ENCODE results near the gene GNAS. TPM values are rescaled to one million over a fixed set of nuclear protein-coding genes. Genes with fewer than 3 reads are reported as not detected.

The GNAS gene
- total and polyA plus RNA-seq, 10 of the 15 experiments (the other 5 are each of a cell fraction or from before 2014, with no cell fraction given) = 209 to 950 (median 394) TPM

DNA sequence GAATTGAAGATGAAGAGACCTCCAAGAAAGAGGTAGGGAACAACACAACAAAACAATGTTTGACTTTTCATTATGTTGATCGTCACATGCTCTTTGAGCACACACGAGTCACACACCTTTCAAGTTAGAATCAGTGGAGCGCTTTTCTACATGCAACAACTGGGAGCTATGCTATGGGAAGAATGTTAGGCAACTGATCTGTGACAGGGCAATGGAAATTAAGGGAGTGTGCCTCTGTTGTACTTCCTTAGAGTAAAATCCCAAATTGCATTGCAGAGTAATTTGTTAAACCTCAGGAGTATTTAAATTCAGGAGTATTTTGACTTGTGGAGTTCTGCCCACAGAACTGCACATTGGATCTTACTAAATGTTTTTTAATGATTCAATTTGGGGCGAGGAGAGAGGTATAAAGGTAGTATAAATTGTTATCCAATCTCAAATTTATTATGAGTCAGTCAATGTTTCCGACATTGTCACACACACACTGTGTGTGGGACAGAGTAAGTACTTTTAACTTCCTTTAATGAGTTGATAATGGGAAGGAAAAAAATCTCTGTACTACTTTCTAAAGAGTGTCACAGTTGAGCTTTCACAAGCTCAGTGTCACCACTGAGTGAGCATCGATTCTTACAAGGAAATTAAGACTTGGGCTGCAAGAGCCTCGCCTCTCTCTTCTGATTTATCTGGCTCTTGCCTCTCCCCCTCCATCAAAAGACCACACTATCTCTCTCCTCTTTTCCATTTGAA lies 10.7 kb downstream of the GNAS start:
- ChIA-PET SMC1A (ENCODE audit: uncharacterized antibody, unreplicated experiment) (interaction anchor here (0.6 to 3.9 kb wide), 6 partner anchors 204 to 385 kb away, joined by 3 to 13 read pairs (median 4); no protein-coding TSS in a partner anchor), CTCF (interaction anchor here (0.7 to 2.9 kb wide), 9 partner anchors 12 to 632 kb away, joined by 3 to 19 read pairs (median 3); partner anchors contain the start of gene GNAS-AS1), POLR2A (no interaction called here), RAD21 (ENCODE audit: unreplicated experiment) (interaction anchor here (0.7 to 1.1 kb wide), 2 partner anchors 11 to 44 kb away, joined by 3 read pairs; no protein-coding TSS in a partner anchor)
- no peak overlapping the region for H3K27ac ChIP-seq (ENCODE audit: control insufficient read depth, insufficient read depth)
- H3K27me3 ChIP-seq (replicated peaks in 1 of 2; ENCODE audit: control insufficient read depth in 2 of 2, insufficient read depth in 2 of 2, low read length in 1 of 2) = no peaks in the 10 kb centered on the region
- intact Hi-C loops (cut with micrococcal nuclease; ENCODE audit: unreplicated experiment) = loop anchor here (5.0 kb wide), 1 partner anchor 224 kb away; no protein-coding TSS in a partner anchor
- ATAC-seq (no peak), FAIRE-seq (no peak), DNase-seq (ENCODE audit: low read depth, low spot score) (no peak)
- no peak for TF ChIP-seq PBX3 (IDR thresholded peaks at IDR 0.05; ENCODE audit: insufficient replicate concordance, low read depth, low read length)
- H3K4me3 ChIP-seq = no peak overlapping the region
- H3K79me2 ChIP-seq (ENCODE audit: control insufficient read depth, insufficient read depth, low read length) = no peaks in the 10 kb centered on the region
- H3K4me1 ChIP-seq (ENCODE audit: control insufficient read depth, insufficient read depth, low read length) = no peaks in the 10 kb centered on the region
- no TSS peak for BruUV-seq (replicated peaks)
- in situ Hi-C loops (cut with MboI) = loop anchor here (10.0 kb wide), 1 partner anchor 632 kb away; no protein-coding TSS in a partner anchor
- no peak overlapping the region for H2AFZ ChIP-seq (ENCODE audit: control insufficient read depth, low read depth, low read length)
- H3K4me2 ChIP-seq (ENCODE audit: control insufficient read depth, insufficient read depth) = no peak overlapping the region
- H3K9me3 ChIP-seq (replicated peaks; ENCODE audit: control insufficient read depth, insufficient read depth, low read length) = no peaks in the 10 kb centered on the region
- H3K9ac ChIP-seq (ENCODE audit: control insufficient read depth, insufficient read depth, low read length) = no peak overlapping the region
- H4K20me1 ChIP-seq (ENCODE audit: control insufficient read depth, insufficient read depth) = no peaks in the 10 kb centered on the region
- no peaks in the 10 kb centered on the region for H3K36me3 ChIP-seq (ENCODE audit: control insufficient read depth in 2 of 2, insufficient read depth in 2 of 2, low read length in 1 of 2)
- 39% methylated on average over 7 of the region's 7 CpGs for WGBS (ENCODE audit: insufficient coverage, insufficient replicate concordance, low lambda C conversion rate, missing lambda C conversion rate)

- ChIA-PET POLR2A (no interaction called here), RAD21 (ENCODE audit: unreplicated experiment) (interaction anchor here (1.5 kb wide), 1 partner anchor 632 kb away, joined by 4 read pairs; no protein-coding TSS in a partner anchor)
- 0% methylated on average over 2 of the region's 2 CpGs for WGBS (ENCODE audit: insufficient coverage, insufficient replicate concordance, low lambda C conversion rate, missing lambda C conversion rate)
- TF ChIP-seq, protein P1, sequence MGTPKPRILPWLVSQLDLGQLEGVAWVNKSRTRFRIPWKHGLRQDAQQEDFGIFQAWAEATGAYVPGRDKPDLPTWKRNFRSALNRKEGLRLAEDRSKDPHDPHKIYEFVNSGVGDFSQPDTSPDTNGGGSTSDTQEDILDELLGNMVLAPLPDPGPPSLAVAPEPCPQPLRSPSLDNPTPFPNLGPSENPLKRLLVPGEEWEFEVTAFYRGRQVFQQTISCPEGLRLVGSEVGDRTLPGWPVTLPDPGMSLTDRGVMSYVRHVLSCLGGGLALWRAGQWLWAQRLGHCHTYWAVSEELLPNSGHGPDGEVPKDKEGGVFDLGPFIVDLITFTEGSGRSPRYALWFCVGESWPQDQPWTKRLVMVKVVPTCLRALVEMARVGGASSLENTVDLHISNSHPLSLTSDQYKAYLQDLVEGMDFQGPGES (IDR thresholded peaks at IDR 0.05) = no peak
- TF ChIP-seq SMC3 (IDR thresholded peaks at IDR 0.05; ENCODE audit: borderline replicate concordance, low read length) (peak; percentile 59), MYB (IDR thresholded peaks at IDR 0.05; ENCODE audit: borderline replicate concordance, low read depth, low read length) (no peak), ZNF274 (IDR thresholded peaks at IDR 0.05; ENCODE audit: insufficient read depth, insufficient read length) (no peak), EP300 (IDR thresholded peaks at IDR 0.05; ENCODE audit: borderline replicate concordance in 1 of 2, control insufficient read depth in 1 of 2, low read depth in 2 of 2, low read length in 2 of 2) (no peak), MEF2A (IDR thresholded peaks at IDR 0.05; ENCODE audit: insufficient read depth, low read depth, low read length) (no peak), BCL11A (IDR thresholded peaks at IDR 0.05; ENCODE audit: low read depth, low read length) (no peak)
- TF ChIP-seq, protein P2, sequence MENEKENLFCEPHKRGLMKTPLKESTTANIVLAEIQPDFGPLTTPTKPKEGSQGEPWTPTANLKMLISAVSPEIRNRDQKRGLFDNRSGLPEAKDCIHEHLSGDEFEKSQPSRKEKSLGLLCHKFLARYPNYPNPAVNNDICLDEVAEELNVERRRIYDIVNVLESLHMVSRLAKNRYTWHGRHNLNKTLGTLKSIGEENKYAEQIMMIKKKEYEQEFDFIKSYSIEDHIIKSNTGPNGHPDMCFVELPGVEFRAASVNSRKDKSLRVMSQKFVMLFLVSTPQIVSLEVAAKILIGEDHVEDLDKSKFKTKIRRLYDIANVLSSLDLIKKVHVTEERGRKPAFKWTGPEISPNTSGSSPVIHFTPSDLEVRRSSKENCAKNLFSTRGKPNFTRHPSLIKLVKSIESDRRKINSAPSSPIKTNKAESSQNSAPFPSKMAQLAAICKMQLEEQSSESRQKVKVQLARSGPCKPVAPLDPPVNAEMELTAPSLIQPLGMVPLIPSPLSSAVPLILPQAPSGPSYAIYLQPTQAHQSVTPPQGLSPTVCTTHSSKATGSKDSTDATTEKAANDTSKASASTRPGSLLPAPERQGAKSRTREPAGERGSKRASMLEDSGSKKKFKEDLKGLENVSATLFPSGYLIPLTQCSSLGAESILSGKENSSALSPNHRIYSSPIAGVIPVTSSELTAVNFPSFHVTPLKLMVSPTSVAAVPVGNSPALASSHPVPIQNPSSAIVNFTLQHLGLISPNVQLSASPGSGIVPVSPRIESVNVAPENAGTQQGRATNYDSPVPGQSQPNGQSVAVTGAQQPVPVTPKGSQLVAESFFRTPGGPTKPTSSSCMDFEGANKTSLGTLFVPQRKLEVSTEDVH (IDR thresholded peaks at IDR 0.05; ENCODE audit: low read depth, partially characterized antibody) = no peak
Observed at GRCh38 chr20:58864346-58864745, 11.8 kb downstream of the GNAS start.

More at GRCh38 chr20:58864346-58864745, 11.8 kb downstream of the GNAS start:
- Histone ChIP-seq H3K9ac (ENCODE audit: control insufficient read depth, insufficient read depth, low read length) (no peak overlapping the region), H3K4me1 (ENCODE audit: control insufficient read depth, insufficient read depth, low read length) (no peaks in the 10 kb centered on the region), H3K27me3 (replicated peaks in 1 of 2; ENCODE audit: control insufficient read depth in 2 of 2, insufficient read depth in 2 of 2, low read length in 1 of 2) (no peaks in the 10 kb centered on the region), H3K9me3 (replicated peaks; ENCODE audit: control insufficient read depth, insufficient read depth, low read length) (no peaks in the 10 kb centered on the region), H3K36me3 (ENCODE audit: control insufficient read depth in 2 of 2, insufficient read depth in 2 of 2, low read length in 1 of 2) (no peaks in the 10 kb centered on the region), H3K27ac (ENCODE audit: control insufficient read depth, insufficient read depth) (no peak overlapping the region), H3K79me2 (ENCODE audit: control insufficient read depth, insufficient read depth, low read length) (no peaks in the 10 kb centered on the region), H3K4me2 (ENCODE audit: control insufficient read depth, insufficient read depth) (no peak overlapping the region), H3K4me3 (no peak overlapping the region), H2AFZ (ENCODE audit: control insufficient read depth, low read depth, low read length) (no peak overlapping the region), H4K20me1 (ENCODE audit: control insufficient read depth, insufficient read depth) (no peaks in the 10 kb centered on the region)
- DNase-seq (ENCODE audit: low read depth, low spot score) = no peak
- peak; percentile 76 for ATAC-seq
- no TSS peak for BruUV-seq (replicated peaks)
- ChIA-PET SMC1A (ENCODE audit: uncharacterized antibody, unreplicated experiment) (interaction anchor here (0.6 to 3.9 kb wide), 4 partner anchors 151 to 357 kb away, joined by 3 to 13 read pairs (median 3); no protein-coding TSS in a partner anchor), CTCF (interaction anchor here (1.0 to 4.2 kb wide), 5 partner anchors 8 to 631 kb away, joined by 5 to 24 read pairs (median 10); no protein-coding TSS in a partner anchor)
- in situ Hi-C loops (cut with MboI) (loop anchor here (10.0 kb wide), 1 partner anchor 630 kb away; no protein-coding TSS in a partner anchor), intact Hi-C loops (cut with micrococcal nuclease; ENCODE audit: unreplicated experiment) (loop anchor here (2.0 to 5.0 kb wide), 2 partner anchors 223 to 632 kb away; no protein-coding TSS in a partner anchor)
- FAIRE-seq = no peak
